KMS-11 (cell line): Measurements from ENCODE around the gene PRCC.

Experiments
- H2AFZ ChIP-seq: fragments of 200-600 bp; sonication (generic); 2 replicates; pipeline ENCODE4 v1.6.1; 2016; ENCODE audit warnings: antibody characterized with exemption, mixed run types, low read depth
- H3K27ac ChIP-seq: fragments of 200-600 bp; sonication (generic); 2 replicates; pipeline ENCODE4 v1.6.1; 2016; ENCODE audit warnings: mild to moderate bottlenecking, mixed run types
- H3K27me3 ChIP-seq: fragments of 200-600 bp; sonication (generic); 2 replicates; pipeline ENCODE4 v1.6.1; 2017; ENCODE audit warnings: mild to moderate bottlenecking, low read depth, mixed run types, moderate library complexity; ENCODE audit not compliant: insufficient read depth
- H3K36me3 ChIP-seq: fragments of 200-600 bp; sonication (generic); 2 replicates; pipeline ENCODE4 v1.6.1; 2017; ENCODE audit warnings: mild to moderate bottlenecking, mixed run types; ENCODE audit not compliant: insufficient read depth
- H3K4me1 ChIP-seq: fragments of 200-600 bp; sonication (generic); 2 replicates; pipeline ENCODE4 v1.6.1; 2016; ENCODE audit warnings: mild to moderate bottlenecking, low read depth, mixed run types; ENCODE audit not compliant: poor library complexity, severe bottlenecking
- H3K4me2 ChIP-seq: fragments of 200-600 bp; sonication (generic); 2 replicates; pipeline ENCODE4 v1.7.0; 2016; ENCODE audit warnings: mild to moderate bottlenecking, mixed run types
- H3K4me3 ChIP-seq: fragments of 200-600 bp; sonication (generic); IDR thresholded peaks from 2 replicates; pipeline ENCODE4 v1.6.1; 2017; ENCODE audit warnings: low read depth, low read length, mixed read lengths; ENCODE audit not compliant: insufficient read depth
- H3K79me2 ChIP-seq: fragments of 200-600 bp; sonication (generic); 2 replicates; pipeline ENCODE4 v1.6.1; 2016; ENCODE audit warnings: low read depth, mixed run types; ENCODE audit not compliant: insufficient read depth
- H3K9ac ChIP-seq: fragments of 200-600 bp; sonication (generic); 2 replicates; pipeline ENCODE4 v1.6.1; 2016; ENCODE audit warnings: mild to moderate bottlenecking, mixed run types
- H4K20me1 ChIP-seq: fragments of 200-600 bp; sonication (generic); 2 replicates; pipeline ENCODE4 v1.6.1; 2016; ENCODE audit warnings: mild to moderate bottlenecking, mixed run types; ENCODE audit not compliant: insufficient read depth
- CTCF ChIP-seq: fragments of 200-600 bp; sonication (generic); conservative IDR thresholded peaks from 2 replicates; pipeline ENCODE4 v1.6.1; 2017; ENCODE audit warnings: low read depth, mild to moderate bottlenecking, antibody characterized with exemption, low read length, moderate library complexity, mixed read lengths

Gene PRCC

DNA sequence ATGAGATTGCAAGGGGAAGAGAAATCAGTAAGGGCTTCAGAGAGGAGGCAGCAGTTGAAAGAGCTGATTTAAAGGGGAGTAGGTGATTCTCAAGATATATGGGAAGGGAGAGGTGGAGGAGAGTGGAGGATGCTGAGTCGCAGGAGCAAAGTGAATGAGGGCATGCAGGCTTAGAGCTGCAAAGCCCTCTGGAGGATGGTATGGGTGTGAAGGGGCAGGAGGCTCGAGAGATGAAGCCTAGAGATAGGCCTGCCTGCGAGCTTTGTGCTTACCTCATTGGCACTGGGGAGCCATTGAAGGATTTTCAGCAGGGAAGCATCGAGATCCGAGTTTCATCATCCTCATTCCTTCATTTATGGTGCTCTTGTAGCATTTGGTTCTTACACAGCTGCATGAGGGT, 65.1 kb downstream of the PRCC start:
- no peak for TF ChIP-seq CTCF
- no peak overlapping the region for H3K4me3 ChIP-seq
- peaks cover 50% of the 10 kb centered on the region for H3K27me3 ChIP-seq
- H2AFZ ChIP-seq = no peak overlapping the region
- H3K4me2 ChIP-seq = no peak overlapping the region
- H3K79me2 ChIP-seq = no peaks in the 10 kb centered on the region
- no peak overlapping the region for H3K9ac ChIP-seq
- H4K20me1 ChIP-seq = no peaks in the 10 kb centered on the region
- no peak overlapping the region for H3K27ac ChIP-seq
- H3K36me3 ChIP-seq = no peaks in the 10 kb centered on the region
- H3K4me1 ChIP-seq = no peaks in the 10 kb centered on the region

- no peak for TF ChIP-seq CTCF
- H3K27ac ChIP-seq = no peak overlapping the region
- H2AFZ ChIP-seq = no peak overlapping the region
- no peak overlapping the region for H3K4me3 ChIP-seq
- H3K36me3 ChIP-seq = no peaks in the 10 kb centered on the region
- peaks cover 60% of the 10 kb centered on the region for H3K27me3 ChIP-seq
- no peak overlapping the region for H3K4me2 ChIP-seq
- no peaks in the 10 kb centered on the region for H4K20me1 ChIP-seq
- no peaks in the 10 kb centered on the region for H3K79me2 ChIP-seq
- no peak overlapping the region for H3K9ac ChIP-seq
- H3K4me1 ChIP-seq = no peaks in the 10 kb centered on the region
Observed at GRCh38 chr1:156833603-156834002, 66.3 kb downstream of the PRCC start.

GRCh38 chr1:156834322-156834721, 67.0 kb downstream of the PRCC start:
- Histone ChIP-seq H3K79me2 (no peaks in the 10 kb centered on the region), H3K4me3 (no peak overlapping the region), H3K36me3 (no peaks in the 10 kb centered on the region), H2AFZ (no peak overlapping the region), H3K4me1 (no peaks in the 10 kb centered on the region), H3K27ac (no peak overlapping the region), H3K27me3 (peaks cover 64% of the 10 kb centered on the region), H4K20me1 (no peaks in the 10 kb centered on the region), H3K9ac (no peak overlapping the region), H3K4me2 (no peak overlapping the region)
- TF ChIP-seq CTCF = no peak

DNA sequence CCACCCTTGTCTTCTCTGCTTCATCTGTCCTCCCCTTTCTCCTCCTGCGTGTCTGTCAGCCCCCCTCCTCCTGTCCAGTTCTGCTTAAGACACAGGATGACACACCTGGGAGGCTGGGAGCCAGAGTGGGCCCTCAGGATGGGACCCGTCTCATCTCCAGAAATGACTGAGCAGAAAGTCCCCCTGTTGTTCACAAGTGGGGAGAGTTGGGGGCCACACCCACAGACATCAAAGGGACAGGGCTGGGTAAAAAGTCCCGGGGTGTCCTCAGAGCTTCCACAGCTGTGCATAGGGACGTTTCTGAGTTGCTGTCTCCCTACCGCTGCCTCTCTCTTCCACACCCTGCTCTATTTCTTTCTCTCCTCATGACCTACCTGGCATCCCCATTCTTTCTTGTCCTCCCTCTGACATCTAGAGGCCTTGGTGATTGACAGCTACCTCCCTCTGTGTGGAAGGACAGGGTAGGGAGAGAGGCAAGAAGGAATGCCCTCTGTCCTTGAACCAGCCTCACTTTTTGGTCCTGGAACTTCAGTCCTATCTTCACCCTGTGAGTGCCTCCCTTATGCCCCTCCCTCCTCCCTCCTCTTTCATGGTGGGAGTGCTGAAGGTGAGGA, 68.8 kb downstream of the PRCC start:
- TF ChIP-seq CTCF = no peak
- Histone ChIP-seq H3K9ac (no peak overlapping the region), H3K4me1 (no peaks in the 10 kb centered on the region), H3K36me3 (no peaks in the 10 kb centered on the region), H3K4me3 (no peak overlapping the region), H3K27ac (no peak overlapping the region), H3K4me2 (no peak overlapping the region), H3K79me2 (no peaks in the 10 kb centered on the region), H2AFZ (no peak overlapping the region), H4K20me1 (no peaks in the 10 kb centered on the region), H3K27me3 (peaks cover 80% of the 10 kb centered on the region)
